Neural progenitor cell (in vitro differentiated cells): ENCODE measurements around the gene CLDN20. TPM values are rescaled to one million over a fixed set of nuclear protein-coding genes. Genes with fewer than 3 reads are reported as not detected.

Source experiments
- DNase-seq: peaks from one replicate; pipeline ENCODE4 v3.0.0-alpha.2; 2016; ENCODE audit warnings: low spot score
- H2AFZ ChIP-seq: fragments of 200-600 bp; sonication (generic); replicated peaks from 2 replicates; pipeline ENCODE4 v1.6.1; 2016; ENCODE audit warnings: antibody characterized with exemption
- H3F3A ChIP-seq: fragments of 200-600 bp; sonication (generic); 2 replicates; pipeline ENCODE4 v1.6.1; 2016; ENCODE audit warnings: antibody characterized with exemption, low read depth
- H3K27ac ChIP-seq: fragments of 200-600 bp; sonication (generic); 2 replicates; pipeline ENCODE4 v1.5.1; 2016; ENCODE audit warnings: mild to moderate bottlenecking
- H3K27me3 ChIP-seq: fragments of 200-600 bp; sonication (generic); 2 replicates; pipeline ENCODE4 v1.6.1; 2016; ENCODE audit warnings: mild to moderate bottlenecking, moderate library complexity
- H3K36me3 ChIP-seq: fragments of 200-600 bp; sonication (generic); 2 replicates; pipeline ENCODE4 v1.5.1; 2016
- H3K4me1 ChIP-seq: fragments of 200-600 bp; sonication (generic); 2 replicates; pipeline ENCODE4 v1.6.1; 2016; ENCODE audit warnings: mixed run types
- H3K4me2 ChIP-seq: fragments of 200-600 bp; sonication (generic); 2 replicates; pipeline ENCODE4 v1.6.1; 2016
- H3K4me3 ChIP-seq: fragments of 200-600 bp; sonication (generic); 2 replicates; pipeline ENCODE4 v1.5.1; 2016
- H3K79me2 ChIP-seq: fragments of 200-600 bp; sonication (generic); 2 replicates; pipeline ENCODE4 v1.6.1; 2016; ENCODE audit warnings: low read depth
- H3K9ac ChIP-seq: fragments of 200-600 bp; sonication (generic); 2 replicates; pipeline ENCODE4 v1.6.1; 2016
- H3K9me3 ChIP-seq: fragments of 200-600 bp; sonication (generic); 2 replicates; pipeline ENCODE4 v1.5.1; 2016; ENCODE audit warnings: low read depth
- H4K20me1 ChIP-seq: fragments of 200-600 bp; sonication (generic); 2 replicates; pipeline ENCODE4 v1.6.1; 2016; ENCODE audit warnings: low read depth
- H3K27ac Mint-ChIP-seq: 3 replicates; pipeline ENCODE4 v1.8.0; 2021; ENCODE audit warnings: mixed read lengths
- H3K27me3 Mint-ChIP-seq: 2 replicates; pipeline ENCODE4 v1.8.0; 2022; ENCODE audit warnings: low read depth, mild to moderate bottlenecking, inconsistent platforms, moderate library complexity, mixed read lengths; ENCODE audit not compliant: insufficient read depth
- H3K36me3 Mint-ChIP-seq: 3 replicates; pipeline ENCODE4 v1.8.0; 2021; ENCODE audit warnings: mixed read lengths
- H3K4me1 Mint-ChIP-seq: 3 replicates; pipeline ENCODE4 v1.8.0; 2021; ENCODE audit warnings: mixed read lengths
- H3K4me3 Mint-ChIP-seq: 3 replicates; pipeline ENCODE4 v1.8.0; 2021; ENCODE audit warnings: mild to moderate bottlenecking, moderate library complexity, mixed read lengths
- H3K9me3 Mint-ChIP-seq: 3 replicates; pipeline ENCODE4 v1.8.0; 2020; ENCODE audit warnings: mixed read lengths
- CTCF ChIP-seq: fragments of 200-600 bp; sonication (generic); IDR thresholded peaks from 2 replicates; pipeline ENCODE4 v1.5.1; 2017; ENCODE audit warnings: antibody characterized with exemption, mild to moderate bottlenecking
- EZH2 ChIP-seq: fragments of 200-600 bp; sonication (generic); IDR thresholded peaks from 2 replicates; pipeline ENCODE4 v1.6.1; 2017; ENCODE audit warnings: antibody characterized with exemption, mild to moderate bottlenecking, moderate library complexity
- EZH2phosphoT487 ChIP-seq: fragments of 200-600 bp; sonication (generic); IDR thresholded peaks from 2 replicates; pipeline ENCODE4 v1.6.1; 2017; ENCODE audit warnings: antibody characterized with exemption
- total RNA-seq: library from RNA; depleted of rRNA; stranded (reverse); fragments of >200 nt; gene quantifications from 2 replicates; pipeline ENCODE4 v1.2.3, GENCODE V29; 2015; ENCODE audit warnings: low replicate concordance

CLDN20 gene
- total RNA-seq, 1 donor from 2014 or later: not detected

- H3F3A ChIP-seq: peaks cover 20% of the 10 kb centered on the region
- Mint-ChIP-seq H3K36me3 (peaks cover 18% of the 10 kb centered on the region), H3K4me3 (no peak overlapping the region), H3K27me3 (peaks cover 2% of the 10 kb centered on the region), H3K9me3 (peaks cover 4% of the 10 kb centered on the region), H3K4me1 (peaks cover 39% of the 10 kb centered on the region), H3K27ac (no peak overlapping the region)
- H4K20me1 ChIP-seq: no peaks in the 10 kb centered on the region
- no peak overlapping the region for H3K4me3 ChIP-seq
- H3K9ac ChIP-seq: no peak overlapping the region
- H3K4me1 ChIP-seq: peaks cover 33% of the 10 kb centered on the region
- no peaks in the 10 kb centered on the region for H3K27me3 ChIP-seq
- no peak overlapping the region for H3K4me2 ChIP-seq
- DNase-seq: no peak
- no peaks in the 10 kb centered on the region for H3K79me2 ChIP-seq
- TF ChIP-seq EZH2 (no peak), CTCF (no peak), EZH2phosphoT487 (no peak)
- H3K36me3 ChIP-seq: no peaks in the 10 kb centered on the region
- no peaks in the 10 kb centered on the region for H3K9me3 ChIP-seq
- H3K27ac ChIP-seq: no peak overlapping the region
- H2AFZ ChIP-seq: no peak overlapping the region
These were observed 41.3 kb upstream of the CLDN20 start for GRCh38 chr6:155222506-155222905.

- Mint-ChIP-seq H3K27ac (no peak overlapping the region), H3K27me3 (peaks cover 2% of the 10 kb centered on the region), H3K4me1 (peaks cover 36% of the 10 kb centered on the region), H3K4me3 (no peak overlapping the region), H3K9me3 (peaks cover 4% of the 10 kb centered on the region), H3K36me3 (peaks cover 22% of the 10 kb centered on the region)
- no peaks in the 10 kb centered on the region for H3K36me3 ChIP-seq
- H3K9me3 ChIP-seq: no peaks in the 10 kb centered on the region
- TF ChIP-seq EZH2phosphoT487 (no peak), CTCF (no peak), EZH2 (no peak)
- H3K4me1 ChIP-seq: peaks cover 39% of the 10 kb centered on the region
- DNase-seq: no peak
- no peak overlapping the region for H3K4me2 ChIP-seq
- H2AFZ ChIP-seq: no peak overlapping the region
- H3K79me2 ChIP-seq: no peaks in the 10 kb centered on the region
- H3F3A ChIP-seq: peaks cover 22% of the 10 kb centered on the region
- no peaks in the 10 kb centered on the region for H4K20me1 ChIP-seq
- no peak overlapping the region for H3K9ac ChIP-seq
- H3K4me3 ChIP-seq: no peak overlapping the region
- no peak overlapping the region for H3K27ac ChIP-seq
- no peaks in the 10 kb centered on the region for H3K27me3 ChIP-seq
These were observed 40.0 kb upstream of the CLDN20 start for GRCh38 chr6:155223646-155224451.

- no peaks in the 10 kb centered on the region for H3K79me2 ChIP-seq
- H3K27ac Mint-ChIP-seq: no peak overlapping the region
These were observed 39.2 kb upstream of the CLDN20 start for GRCh38 chr6:155224618-155225017.

More at GRCh38 chr6:155224618-155225017, 39.2 kb upstream of the CLDN20 start:
- Histone ChIP-seq H3F3A (peaks cover 22% of the 10 kb centered on the region), H3K9ac (no peak overlapping the region), H3K36me3 (no peaks in the 10 kb centered on the region), H3K27me3 (no peaks in the 10 kb centered on the region), H2AFZ (no peak overlapping the region), H3K4me1 (peaks cover 39% of the 10 kb centered on the region), H3K4me3 (no peak overlapping the region), H4K20me1 (no peaks in the 10 kb centered on the region), H3K27ac (no peak overlapping the region), H3K4me2 (no peak overlapping the region), H3K9me3 (no peaks in the 10 kb centered on the region)
- Mint-ChIP-seq H3K36me3 (peaks cover 24% of the 10 kb centered on the region), H3K4me3 (no peak overlapping the region), H3K27me3 (peaks cover 2% of the 10 kb centered on the region), H3K9me3 (peaks cover 4% of the 10 kb centered on the region), H3K4me1 (peaks cover 36% of the 10 kb centered on the region)
- no peak for DNase-seq
- TF ChIP-seq EZH2phosphoT487 (no peak), EZH2 (no peak), CTCF (no peak)
